Body of pancreas (tissue), 4 donors: ENCODE data around the gene ARMH1.

Experiments used
- POLR2A ChIP-seq, 3 donors: fragments of 450-650 bp; IDR thresholded peaks; one replicate each; pipeline ENCODE4 v1.6.1; 2016; ENCODE audit warnings: antibody characterized with exemption in 3 of 3, mild to moderate bottlenecking in 2 of 3
- TF ChIP-seq, protein P1 (sequence below), 7 experiments: fragments of 450-650 bp in 4 of 7; fragments of 200-600 bp in 3 of 7; sonication (generic) in 3 of 7; IDR thresholded peaks; one replicate each; pipeline ENCODE4 v1.5.1; 2016 to 2019; ENCODE audit warnings: antibody characterized with exemption in 7 of 7

- TF ChIP-seq, protein P1, sequence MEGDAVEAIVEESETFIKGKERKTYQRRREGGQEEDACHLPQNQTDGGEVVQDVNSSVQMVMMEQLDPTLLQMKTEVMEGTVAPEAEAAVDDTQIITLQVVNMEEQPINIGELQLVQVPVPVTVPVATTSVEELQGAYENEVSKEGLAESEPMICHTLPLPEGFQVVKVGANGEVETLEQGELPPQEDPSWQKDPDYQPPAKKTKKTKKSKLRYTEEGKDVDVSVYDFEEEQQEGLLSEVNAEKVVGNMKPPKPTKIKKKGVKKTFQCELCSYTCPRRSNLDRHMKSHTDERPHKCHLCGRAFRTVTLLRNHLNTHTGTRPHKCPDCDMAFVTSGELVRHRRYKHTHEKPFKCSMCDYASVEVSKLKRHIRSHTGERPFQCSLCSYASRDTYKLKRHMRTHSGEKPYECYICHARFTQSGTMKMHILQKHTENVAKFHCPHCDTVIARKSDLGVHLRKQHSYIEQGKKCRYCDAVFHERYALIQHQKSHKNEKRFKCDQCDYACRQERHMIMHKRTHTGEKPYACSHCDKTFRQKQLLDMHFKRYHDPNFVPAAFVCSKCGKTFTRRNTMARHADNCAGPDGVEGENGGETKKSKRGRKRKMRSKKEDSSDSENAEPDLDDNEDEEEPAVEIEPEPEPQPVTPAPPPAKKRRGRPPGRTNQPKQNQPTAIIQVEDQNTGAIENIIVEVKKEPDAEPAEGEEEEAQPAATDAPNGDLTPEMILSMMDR (IDR thresholded peaks at IDR 0.05), result no peak
- peak; percentile 74 to 99 (median 98) for TF ChIP-seq POLR2A (IDR thresholded peaks at IDR 0.05)
These were observed 47.2 kb downstream of the ARMH1 start for GRCh38 chr1:44721485-44722361.
